CD1c-positive myeloid dendritic cell (primary cell): ENCODE measurements around the gene TOM1L2.
"Not testable (repeated sequence)": the region's sequence is repeated elsewhere in the genome, so short reads cannot be mapped to it uniquely, and the experiment has no call there.

ENCODE experiments used
- DNase-seq: peaks from one replicate; pipeline ENCODE4 v3.0.0-alpha.2; 2016; ENCODE audit errors: extremely low spot score

The TOM1L2 gene

GRCh38 chr17:17924131-17924856 is 47.9 kb downstream of the TOM1L2 start:
- no peak for DNase-seq

DNA sequence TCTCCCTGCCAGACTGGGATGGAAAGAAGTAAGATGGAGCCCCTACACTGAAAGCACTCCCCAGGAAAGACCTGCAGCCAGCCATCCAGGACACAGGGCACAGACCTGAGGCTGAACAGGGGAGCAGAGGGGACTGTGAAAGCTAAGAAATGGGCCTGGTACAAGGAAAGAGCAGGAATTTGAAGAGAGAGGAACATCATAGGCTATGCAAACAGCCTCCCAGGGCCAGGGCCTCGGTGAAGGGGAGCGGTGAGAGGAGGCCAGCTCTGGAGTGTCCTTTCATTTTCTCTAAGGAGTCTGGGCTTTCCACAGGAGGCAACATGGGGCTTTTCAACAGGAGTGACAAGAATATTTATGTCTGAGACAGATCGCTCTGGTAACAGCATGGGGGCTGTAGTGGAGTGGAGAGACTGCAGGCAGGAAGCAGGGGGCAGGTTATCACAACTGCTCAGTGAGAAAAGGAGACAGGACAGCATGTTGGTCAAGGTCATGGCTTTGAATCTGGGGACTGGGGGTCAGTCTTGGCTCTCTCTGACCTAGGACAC is 50.1 kb downstream of the TOM1L2 start:
- no peak for DNase-seq

GRCh38 chr17:17921192-17922069 is 50.8 kb downstream of the TOM1L2 start:
- DNase-seq, result no peak

DNA sequence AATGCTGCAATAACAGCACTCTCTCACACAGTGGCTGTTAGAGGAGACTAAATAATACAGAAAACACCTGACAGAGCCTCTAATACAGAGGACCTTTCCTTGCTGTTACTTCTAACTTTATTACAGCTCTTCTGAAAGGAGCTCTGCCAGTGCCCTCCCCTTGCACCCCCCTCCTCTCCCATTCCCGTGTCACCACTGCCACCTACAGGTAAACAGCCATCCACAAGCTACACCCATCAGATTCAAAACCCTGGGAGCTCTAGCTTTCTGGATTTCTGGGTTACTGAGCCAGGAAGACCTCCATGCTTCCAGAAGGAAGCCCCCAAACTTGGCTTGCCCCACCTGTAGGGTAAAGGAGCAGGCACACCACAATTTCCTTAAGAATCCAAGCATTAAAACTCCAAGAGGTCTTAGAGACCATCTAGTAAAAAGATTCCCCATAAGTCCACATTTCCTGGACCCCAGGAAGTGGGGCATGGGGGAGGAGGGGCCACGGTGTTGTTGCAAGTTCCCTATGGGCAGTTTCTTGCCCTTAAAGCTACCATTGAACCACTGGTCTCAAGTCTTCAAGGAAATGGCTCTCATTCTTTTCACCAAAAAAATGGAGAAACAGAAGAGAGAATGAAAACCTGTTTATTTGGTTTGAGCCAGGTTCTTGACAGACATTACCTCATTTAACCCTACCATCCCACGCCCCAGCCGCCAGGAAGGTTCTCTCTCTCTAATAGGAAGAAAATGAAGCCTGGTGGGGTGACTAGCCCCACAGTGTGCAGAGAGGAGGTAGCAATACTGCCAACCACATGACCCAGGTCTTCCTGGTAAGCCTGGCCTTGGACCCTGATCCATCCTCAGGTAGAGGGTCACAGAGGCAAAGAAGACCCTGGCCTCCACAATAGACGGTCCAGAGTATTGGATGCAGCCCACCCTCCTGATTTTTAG is 52.8 kb downstream of the TOM1L2 start:
- peak; percentile 69 for DNase-seq

- no peak for DNase-seq
Measured at GRCh38 chr17:17917394-17917793, 54.8 kb downstream of the TOM1L2 start.

- DNase-seq, result no peak
Measured at GRCh38 chr17:17915183-17915582, 57.0 kb downstream of the TOM1L2 start.

- peak; percentile 18 for DNase-seq
Measured at GRCh38 chr17:17913695-17914332, 58.4 kb downstream of the TOM1L2 start.

DNA sequence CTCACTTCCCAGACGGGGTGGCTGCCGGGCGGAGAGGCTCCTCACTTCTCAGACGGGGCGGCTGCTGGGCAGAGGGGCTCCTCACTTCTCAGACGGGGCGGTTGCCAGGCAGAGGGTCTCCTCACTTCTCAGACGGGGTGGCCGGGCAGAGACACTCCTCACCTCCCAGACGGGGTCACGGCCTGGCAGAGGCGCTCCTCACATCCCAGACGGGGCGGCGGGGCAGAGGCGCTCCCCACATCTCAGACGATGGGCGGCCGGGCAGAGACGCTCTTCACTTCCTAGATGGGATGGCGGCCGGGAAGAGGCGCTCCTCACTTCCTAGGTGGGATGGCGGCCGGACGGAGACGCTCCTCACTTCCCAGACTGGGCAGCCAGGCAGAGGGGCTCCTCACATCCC is 59.9 kb downstream of the TOM1L2 start:
- DNase-seq, result not testable (repeated sequence)

DNA sequence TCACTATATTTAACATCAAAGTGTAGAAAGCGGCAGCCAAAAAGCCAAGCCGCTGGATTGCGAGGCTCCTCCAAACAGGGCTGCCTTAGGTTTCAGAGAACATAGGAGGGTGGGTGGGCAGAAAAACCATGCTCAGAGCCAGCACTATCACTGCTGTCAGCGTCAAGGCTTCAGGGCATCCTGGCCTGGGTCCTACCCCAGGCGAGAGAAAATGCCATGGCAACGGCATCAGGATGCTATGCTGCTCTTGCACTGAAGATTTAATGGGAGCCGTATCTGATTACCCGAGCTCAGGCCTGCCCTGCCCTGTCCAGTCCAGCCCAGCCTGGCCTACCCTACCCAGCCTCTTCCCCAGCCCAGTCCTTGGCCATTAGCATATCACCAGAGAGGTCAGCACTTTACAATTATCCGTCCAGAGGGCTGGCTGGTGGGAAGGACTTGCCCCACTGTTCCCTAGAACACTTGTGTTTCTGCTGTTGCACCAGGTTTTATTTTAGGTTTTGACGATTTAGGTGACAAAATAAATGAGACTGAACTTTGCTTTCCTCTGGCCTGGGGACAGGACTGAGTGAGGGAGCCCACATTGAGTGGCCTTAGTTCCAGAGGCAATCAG is 61.1 kb downstream of the TOM1L2 start:
- no peak for DNase-seq

DNA sequence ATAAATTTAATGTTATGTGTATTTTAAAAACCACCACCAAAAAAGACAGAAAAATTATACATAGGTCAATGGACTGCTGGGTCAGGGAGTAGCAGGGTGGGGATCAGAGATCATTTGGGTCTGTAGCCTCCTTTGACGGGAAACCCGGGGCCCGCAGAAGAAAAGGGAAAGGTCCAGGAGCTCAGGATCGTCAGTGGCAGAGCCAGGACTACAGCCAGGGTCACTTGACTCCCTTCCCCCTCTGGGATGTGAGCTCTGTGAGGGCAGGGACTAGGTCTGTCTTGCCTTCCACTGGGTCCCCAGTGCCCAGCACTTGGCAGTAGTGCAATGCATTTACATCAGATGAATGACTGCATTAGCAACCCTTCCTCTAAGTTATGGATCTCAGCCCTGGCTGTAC is 62.1 kb downstream of the TOM1L2 start:
- DNase-seq, result no peak

DNA sequence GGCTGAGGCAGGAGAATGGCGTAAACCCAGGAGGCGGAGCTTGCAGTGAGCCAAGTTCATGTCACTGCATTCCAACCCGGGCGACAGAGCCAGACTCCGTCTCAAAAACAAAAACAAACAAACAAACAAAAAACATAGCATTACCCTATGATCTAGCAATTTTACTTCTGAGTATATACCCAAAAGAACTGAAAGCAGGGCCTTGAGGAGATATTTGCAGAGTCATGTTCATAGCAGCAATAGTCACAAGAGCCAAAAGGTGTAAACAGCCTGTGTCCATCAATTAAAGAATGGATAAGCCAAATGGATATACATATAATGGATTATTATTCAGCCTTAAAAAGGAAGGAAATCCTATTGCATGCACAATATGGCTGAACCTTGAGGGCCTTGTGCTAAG is 63.1 kb downstream of the TOM1L2 start:
- DNase-seq, result no peak

- DNase-seq, result no peak
Measured at GRCh38 chr17:17907469-17907868, 64.7 kb downstream of the TOM1L2 start.

GRCh38 chr17:17906418-17907215 is 65.6 kb downstream of the TOM1L2 start:
- DNase-seq, result no peak

DNA sequence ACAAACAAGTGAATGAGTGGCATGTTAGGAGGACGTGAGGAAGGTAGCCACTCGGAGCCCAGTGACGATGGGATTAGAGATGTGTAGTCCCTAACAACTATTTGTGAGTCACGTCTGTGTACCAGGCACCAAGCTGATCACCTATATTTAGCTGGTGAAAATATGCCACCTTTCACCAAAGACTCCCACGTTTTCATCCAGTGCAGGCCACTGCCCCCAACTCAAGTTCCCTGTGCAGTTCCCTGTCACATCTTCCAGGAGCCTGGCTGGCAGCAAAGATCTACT is 67.2 kb downstream of the TOM1L2 start:
- no peak for DNase-seq

DNA sequence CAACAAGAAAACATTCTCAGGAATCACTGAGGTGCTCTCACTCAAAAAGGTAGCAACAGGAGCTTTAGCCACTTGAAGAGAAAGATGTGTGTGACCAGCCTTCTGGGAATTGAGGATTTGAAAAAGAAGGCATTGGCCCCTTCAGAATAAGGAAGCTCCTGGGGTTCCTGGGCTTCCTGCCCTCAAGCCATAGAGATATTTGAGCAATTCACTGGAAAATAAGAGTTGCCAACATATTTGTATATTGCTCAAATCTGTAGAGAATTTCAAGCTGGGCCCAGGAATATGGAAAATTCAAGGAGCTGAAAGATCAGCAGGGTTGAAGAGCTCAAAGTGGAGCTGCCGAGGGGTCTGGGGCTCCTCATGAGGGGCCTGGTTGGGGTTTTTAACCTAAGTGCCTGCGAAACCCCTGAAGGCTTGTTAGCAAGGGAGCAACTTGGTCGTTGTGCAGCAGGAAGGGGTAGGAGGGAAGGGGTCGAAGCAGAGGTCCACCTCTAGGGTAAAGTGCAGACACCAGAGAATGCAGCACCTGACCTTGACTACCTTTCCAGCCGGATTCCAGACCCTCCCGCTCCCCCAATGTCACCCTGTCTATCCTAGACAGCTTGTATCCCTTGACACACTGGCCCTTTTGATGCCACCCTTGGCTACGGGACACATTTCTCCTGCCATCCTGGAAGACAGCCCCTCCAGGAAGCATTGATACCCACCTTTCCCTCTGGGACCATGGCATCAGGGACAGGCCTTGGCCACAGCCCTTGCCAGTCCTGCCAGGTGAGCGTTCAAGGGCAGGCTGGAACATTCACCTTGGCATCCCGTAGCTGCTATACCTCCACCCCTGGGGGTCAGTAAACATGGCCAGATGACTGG is 67.8 kb downstream of the TOM1L2 start:
- no peak for DNase-seq

GRCh38 chr17:17902877-17903276 is 69.3 kb downstream of the TOM1L2 start:
- DNase-seq, result no peak

- DNase-seq, result no peak
Measured at GRCh38 chr17:17902376-17902775, 69.8 kb downstream of the TOM1L2 start.

DNA sequence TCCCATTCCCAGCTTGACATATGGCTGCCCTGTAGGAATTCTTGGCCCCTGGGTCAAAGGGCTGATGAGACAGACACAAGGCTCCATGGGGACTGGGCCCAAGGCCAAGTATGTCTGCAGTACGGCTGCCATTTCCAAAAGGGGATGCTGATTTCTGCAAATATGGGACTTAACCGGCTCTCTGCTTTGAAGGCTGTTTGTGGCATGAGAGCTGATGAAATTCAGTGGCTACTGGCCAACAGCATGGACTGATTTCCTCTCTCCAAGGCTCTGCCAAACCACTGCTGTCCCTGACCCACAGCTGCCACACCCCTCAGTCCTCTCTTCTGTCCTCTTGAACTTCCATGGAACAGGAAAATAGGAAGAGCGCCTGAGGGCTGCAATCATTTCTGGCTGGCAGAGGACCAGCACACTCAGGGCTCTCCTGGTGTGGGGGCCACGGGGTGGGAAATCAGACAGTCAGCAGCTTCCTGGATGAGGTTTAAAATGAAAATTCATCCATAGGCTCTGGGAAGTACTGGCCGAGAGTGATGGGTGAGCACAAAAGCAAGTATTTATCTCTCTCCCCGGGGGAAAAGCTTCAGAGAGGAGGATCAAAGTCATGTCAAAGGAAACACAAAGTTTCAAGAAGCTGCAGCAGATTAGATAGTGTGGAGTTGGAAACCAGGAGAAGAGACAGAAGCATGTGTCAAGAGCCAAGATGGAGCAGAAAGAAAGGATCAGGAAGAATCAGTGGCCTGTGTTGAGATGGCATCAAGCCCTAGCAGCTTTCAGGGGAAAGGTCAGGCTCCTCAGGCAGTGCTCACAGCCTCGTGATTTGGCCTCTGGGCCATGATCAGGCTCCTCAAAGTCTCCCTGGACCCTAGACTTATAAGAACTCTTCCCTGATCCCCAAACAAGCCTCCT is 71.3 kb downstream of the TOM1L2 start:
- DNase-seq, result peak; percentile 69
